ENCODE measurements around the gene TUBB4B.

Gene TUBB4B

DNA sequence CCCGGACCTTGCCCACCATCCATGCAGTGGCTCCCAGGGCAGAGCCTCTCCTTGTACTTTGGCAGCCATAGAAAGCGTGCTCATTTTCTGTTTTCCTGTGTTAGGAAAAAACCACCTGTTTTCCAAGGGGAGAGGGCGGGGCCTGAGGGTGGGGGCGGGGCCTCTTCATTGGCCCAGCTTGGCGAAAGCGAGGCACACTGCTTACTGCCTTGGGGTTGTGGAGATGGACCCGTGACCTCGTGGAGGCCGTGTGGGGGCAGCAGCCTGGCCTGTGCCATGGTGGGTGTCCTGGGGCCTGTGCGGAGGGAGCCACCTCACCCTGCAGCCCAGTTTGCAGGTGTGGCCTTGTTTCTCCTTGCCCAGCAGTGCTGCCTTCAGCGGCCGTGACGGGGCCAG is 32.0 kb downstream of the TUBB4B start:
- no peak for DNase-seq

DNA sequence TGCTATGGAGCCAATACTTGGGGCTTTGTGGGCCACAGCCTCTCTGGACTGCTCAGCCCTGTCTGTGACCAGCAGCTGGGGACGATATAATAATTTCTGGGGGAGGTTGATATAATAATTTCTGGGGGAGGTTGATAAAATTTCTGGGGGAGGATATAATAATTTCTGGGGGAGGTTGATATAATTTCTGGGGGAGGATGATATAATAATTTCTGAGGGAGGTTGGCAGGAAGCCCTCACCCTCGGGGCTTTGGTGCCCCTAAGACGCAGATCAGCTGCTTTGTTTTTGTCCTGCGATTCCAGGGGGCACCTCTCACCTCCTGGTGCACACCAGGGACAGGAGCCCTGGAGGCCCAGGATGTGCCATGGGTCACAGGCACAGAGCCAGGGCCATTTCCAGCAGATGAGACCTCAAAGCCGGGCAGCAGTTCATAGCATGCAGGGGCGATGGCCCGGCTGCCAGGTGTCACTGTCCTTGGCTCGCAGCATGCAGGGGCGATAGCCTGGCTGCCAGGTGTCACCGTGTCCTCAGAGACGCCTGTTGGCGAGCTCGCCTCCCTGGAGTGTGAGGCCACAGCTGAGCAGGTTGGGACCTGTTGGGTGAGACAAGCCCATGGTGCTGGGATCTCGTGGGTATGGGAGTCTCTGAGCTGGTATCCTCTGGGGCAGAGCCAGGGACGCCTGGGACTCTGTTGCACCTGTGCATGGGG is 32.7 kb downstream of the TUBB4B start:
- DNase-seq, result no peak

DNA sequence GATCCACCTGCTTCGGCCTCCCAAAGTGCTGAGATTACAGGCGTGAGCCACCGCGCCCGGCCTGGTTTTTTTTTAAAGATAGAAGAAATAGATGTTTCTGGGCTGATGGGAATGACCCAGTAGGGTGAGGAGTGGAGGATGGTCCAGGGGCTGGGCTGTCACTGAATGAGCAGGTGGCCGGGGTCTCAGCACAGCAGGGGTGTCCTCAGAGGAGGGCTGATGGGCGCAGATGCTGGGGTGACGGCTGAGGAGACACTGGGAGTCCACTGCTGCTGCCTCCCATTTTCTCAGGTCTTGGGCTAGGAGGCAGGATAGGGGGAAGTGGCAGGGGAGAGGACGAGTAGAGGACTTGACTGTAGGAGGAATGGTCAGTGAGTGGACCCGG is 34.1 kb downstream of the TUBB4B start:
- no peak for DNase-seq

DNA sequence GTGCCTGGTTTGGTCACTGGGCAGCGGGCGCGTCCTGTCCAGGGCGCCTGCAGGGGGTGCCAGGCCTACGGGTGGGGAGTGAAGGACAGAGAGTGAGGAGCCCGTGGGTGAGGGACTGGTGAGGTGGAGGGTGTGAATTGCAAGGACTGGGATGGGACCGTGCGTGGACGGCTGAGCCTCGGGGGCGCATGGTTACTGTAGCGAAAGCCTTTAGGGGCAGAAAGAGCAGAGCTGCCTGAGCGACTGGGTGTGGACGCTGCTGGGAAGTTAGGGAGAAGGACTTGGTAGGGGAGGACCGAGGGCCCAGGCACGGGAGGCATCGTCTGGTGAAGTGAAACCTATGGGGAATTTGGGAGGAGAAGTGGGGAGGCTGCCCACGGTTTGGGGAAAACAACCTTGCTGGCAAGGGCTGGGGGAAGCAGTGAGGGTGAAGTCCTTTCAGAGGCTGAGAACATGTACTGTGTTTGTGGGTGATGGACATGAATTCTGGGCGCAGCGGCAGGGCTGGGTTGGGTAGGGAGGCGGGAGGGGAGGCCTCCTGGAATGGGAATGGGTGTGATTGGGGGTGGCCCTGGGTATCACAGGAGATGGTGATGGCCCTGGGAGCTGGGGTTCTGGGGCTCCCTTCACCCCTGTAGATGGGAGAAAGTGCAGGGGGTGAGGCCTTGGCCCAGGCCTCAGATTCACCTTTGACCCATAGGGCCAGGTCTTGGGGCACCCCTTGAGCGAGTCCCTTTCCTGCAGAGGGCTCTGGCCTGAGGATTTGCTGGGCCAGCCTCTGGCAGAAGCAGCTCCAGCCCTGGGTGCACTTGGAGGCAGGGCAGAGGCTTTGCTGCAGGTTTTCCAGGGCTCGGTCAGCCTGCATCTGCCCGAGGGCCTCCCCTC is 34.7 kb downstream of the TUBB4B start:
- no peak for DNase-seq

DNA sequence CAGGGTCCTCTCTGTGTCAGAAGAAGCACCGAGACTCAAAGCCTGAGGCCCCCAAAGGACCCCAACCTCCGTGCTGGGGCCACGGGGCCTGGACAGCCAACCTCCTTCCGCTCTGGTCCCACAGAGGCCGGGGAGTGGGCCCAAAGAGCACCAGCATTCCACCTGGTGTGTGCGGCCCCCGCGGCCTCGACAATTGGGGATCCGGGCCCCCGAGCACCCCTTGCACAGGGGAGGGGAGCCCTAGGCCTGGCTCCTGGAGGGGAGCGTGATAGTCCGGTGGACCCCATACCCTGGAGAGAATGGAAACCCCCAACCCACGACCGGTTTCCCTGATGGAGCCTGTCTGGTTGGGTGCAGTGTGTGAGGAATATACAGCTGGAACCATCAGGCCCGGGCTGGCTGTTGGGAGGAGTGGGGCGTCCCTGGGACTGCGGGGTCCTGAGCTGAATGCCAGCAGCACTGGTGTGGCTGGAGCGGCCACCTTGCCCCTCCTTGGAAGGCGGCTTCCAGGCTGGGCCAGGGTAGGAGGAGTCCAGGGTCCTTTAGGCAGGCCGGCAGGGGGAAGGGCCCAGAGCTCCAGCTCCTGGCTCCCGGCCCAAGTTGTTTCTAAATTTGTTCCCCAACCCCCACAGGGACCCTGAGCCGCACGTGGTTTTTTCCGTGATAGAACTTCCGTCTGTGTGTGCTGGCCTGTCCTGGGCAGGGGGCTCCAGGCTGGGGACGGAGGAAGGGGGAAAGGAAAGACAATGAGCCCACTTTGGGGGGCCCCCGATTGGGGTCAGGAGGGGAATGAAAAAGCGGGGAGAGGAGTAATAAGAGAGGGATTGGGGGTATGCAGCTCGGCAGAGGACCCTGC is 35.6 kb downstream of the TUBB4B start:
- DNase-seq, result peak; percentile 63

DNA sequence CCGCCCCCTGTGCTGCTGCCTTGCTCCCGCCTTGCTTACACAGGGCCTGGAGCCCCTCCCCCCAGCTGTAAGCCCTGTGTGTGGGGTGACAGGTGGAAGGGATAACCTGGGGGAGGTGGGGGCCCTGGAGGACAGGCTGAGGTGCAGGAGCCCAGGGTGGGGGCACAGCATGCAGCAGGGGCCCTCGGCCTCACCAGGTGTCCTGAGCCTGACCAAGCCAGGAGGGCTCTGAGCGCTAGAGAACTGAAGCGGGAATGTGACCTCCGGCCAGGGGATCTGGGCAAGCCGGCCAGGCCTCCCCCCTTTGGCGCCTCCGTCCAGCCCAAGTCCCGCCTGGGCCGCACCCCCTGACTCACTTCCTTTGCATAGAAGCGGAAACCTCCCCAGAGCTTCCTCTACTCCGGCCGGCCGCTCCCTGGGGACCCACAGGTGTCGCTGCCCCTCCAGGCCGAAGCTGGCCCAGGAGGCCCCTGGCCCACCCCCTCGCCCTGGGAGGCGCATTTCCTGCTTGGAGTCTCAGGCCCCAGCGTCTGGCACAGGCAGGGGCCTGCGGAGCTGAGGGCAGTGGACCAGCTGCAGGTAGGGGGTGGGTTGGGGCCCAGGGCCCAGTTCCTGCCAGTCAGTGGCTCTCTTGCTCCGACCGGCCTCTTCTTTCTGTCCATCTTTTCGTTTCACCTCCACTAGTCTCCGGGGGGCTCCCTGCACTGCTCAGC is 36.4 kb downstream of the TUBB4B start, which contains the start of gene TOR4A:
TSS of gene TOR4A (plus strand) at position 398 of the 713 bp plus-strand sequence. CDS start 964 bp downstream, outside the sequence.
- DNase-seq, result peak; percentile 76

DNA sequence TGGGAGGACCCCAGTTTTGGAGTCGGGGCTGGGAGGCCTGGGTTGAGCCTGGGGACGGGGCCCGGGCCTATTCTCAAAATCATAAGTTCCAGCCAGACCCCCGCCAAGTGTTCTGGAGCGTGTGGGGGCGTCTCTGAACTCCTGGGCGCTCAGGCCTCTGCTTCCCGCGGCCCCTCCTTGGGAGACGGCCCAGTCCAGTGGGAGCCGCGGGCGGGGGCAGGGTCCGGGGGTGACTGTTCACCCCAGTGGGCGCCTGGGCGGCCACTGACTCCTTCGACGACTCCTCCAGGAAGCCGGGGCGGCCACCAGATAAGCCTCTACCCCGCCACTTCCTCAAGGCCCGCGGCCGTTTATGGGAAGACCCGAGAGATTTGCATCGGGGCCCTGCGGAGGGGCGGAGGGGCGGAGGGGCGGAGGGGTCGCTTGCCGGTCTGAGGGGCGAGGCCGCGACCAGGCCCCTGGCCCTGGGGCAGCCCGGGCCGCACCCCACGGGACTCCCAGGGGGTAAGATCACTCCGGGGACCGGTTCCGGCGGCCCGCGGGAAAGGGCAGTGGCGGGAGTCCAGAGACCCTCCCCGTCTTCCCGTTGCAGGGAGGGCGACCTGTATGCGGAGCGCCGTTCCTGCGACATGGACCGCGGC is 37.1 kb downstream of the TUBB4B start:
- DNase-seq, result no peak

DNA sequence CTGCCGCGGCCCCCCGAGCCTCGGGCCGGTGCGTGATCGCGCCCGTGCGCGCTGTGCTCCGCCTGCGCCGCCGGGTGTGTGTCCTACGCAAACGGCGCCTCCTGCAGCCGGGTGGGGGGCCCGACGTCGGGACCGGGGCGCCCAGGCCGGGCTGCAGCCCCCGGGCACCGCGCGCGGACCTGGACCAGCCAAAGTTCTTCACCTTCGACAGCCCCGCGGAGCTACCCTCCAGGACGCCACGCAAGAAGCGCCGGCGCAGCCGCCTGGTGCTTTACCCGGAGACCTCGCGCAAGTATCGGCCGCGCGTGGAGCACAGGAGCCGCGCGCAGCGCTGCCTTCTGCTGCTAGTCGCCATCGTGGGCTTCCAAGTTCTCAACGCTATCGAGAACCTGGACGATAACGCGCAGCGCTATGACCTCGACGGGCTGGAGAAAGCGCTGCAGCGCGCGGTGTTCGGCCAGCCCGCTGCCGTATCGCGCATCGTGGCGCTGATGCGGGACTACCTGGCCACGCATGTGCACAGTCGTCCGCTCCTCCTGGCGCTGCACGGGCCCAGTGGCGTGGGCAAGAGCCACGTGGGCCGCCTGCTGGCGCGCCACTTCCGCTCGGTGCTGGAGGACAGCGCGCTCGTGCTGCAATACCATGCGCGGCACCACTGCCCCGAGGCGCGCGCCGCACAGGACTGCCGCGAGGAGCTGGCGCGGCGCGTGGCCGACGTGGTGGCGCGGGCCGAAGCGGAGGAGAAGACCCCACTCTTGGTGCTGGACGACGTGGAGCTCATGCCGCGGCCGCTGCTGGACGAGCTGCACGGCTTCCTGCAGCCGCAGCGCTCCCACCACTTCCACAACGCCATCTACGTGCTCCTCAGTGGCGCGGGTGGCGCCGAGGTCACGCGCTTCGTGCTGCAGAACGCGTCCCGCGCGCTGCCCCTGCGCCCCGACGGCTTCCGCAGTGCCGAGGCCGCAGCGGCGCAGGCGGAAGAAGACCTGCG is 37.9 kb downstream of the TUBB4B start:
- no peak for DNase-seq

DNA sequence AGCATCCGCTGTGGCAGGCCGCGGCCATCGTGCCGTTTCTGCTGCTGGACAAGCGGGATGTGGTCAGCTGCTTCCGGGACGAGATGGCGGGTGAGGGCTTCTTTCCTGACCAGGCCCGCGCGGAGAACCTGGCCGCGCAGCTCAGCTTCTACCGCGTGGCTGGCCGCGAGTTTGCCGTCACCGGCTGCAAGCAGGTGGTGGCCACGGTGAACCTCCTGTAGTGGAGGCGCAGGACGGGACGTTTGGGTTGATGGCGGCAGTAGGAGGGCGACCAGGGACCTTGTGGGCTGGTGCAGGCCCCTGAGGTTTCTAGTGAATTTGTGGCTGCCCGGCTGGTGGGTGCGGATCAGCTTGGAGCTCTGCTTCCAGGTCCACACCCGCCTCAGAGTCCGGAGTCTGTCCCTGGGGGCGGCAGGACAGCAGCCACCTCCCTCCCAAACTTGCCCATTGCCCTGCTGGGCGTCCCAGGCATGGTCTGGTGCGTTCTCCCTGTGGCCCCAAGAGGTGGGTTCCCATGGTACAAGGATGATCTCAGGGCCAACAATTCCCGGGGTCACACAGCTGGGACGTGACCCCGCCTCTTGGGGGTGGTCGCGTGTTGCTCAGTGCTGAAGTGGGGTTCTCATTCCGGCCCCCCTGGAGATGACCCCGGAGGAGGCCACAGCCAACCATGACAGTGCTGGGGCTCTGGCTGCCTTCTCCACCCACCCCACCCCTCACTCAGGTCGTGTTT is 38.8 kb downstream of the TUBB4B start:
- no peak for DNase-seq

DNA sequence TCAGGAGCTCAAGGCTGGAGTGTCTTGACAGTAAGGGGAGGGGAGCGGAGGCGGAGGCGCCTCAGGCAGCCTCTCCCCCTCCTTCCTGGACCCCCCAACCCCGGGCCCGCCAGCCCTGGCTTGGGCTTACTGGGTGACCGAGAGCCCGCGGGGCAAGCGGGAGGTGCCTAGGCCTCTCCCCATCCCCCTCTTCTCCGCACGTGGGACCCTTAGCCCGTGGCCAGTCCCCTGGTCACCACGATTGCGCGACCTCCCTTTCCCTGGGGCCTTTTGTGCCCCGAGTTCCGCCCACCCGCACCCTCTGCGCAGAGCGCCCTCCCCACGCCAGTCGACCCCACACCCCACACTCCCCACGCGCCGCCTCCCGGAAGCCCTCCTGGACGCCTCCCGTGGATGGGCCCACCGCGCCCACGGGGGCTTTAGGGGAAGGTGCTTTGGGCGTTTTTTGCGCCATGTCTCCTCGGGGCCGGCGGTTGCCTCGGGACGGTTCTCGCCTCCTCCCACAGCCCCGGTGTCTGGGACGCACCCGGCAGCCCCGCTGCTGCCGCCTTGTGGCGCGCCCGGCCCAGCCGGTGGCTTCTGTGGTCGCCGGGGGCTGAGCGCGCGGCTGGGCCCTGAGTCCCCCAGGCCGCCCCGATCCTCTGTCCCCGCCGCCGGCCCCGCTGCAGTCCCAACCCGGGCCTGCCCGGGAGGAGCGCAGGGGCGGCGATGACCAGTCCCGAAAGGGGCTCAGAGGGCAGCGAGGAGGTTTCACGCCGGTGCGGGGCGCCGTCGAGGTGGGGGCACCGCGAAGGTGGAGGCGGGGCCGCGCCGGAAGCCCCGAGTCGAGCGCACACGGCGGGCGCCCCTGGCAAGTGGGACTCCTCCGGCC is 39.6 kb downstream of the TUBB4B start:
- DNase-seq, result no peak

DNA sequence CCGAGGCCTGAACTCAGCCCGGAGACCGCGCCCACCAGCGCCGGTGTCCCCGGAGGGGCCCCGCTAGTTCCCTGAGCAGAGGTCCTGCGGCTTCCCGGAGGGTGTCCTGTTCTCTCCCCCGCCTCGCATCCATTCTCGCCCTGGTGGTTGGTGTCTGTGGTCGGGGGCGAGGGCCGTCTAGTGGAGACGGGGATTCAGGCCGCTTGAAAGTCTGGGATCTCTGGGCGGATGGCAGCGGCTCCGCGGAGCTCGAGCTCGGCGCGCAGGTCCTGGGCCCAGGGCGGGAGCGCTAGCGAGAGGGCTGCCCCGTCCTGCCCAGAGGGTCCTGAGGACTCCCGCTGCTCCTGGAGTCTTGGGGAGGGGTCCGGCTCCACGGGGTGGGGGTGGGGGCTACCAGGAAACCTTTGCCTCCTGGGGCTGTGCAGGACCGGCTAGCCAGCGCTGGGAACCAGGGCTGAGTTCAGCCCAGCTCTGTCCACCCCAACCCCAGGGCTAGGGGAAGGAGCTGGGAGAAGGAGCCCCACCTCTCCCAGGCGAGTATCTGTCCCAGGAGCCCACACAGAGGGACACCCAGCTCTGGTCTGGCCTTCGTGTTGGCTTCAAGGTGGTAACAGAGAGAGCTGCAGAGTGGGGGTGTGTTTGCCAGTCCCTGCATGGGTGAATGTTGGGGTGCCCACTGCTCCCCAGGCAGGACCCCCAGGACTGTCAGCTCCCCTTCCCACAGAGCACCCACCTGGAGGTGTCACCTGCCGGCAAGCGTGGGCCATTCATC is 40.4 kb downstream of the TUBB4B start:
- DNase-seq, result no peak

DNA sequence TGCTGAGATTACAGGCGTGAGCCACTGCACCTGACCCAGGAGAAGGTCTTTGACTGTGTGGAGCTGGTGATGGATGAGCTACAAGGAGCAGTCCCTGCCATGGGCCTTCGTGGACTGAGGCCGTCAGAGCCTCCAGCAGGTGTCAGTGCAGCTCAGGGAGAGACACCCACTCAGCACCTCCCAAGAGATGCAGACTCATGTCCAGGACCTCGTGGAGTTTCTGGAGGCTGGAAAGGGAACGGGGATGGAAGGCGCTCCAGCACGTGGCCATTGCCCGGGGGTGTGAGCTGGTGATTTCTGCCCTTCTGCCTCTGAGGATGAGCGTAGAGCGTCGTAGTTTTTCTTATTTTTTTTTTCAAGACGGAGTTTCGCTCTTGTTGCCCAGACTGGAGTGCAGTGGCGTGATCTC is 45.9 kb downstream of the TUBB4B start:
- no peak for DNase-seq

DNA sequence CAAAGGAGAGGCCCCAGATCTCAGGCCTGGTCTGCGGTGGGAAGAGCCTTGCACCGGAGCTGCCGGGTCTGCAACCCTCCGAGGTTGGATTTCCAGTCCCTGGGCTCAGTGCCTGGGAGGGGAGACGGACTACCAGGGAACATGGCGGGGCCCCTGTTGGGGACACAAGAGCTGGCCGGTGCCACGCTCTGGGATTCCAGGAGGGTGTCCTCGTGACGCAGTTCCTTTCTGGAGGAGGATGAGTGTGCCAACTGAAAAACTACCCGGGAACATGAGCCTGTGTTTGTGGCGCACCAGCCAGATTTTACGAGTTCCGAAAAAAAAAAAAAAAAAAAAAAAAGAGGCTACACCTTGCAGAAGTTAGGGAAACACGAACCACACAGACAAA is 52.0 kb downstream of the TUBB4B start:
- no peak for DNase-seq

All from KG1 (cell line).